GM18951 (cell line): Measurements from ENCODE around the gene CSPG5.
A peak's percentile ranks its signal among the peaks of the same experiment; 100 is the strongest.

Experiments
- POLR2A ChIP-seq: IDR thresholded peaks from 4 replicates; pipeline ENCODE4 v1.6.1; 2011; ENCODE audit warnings: mild to moderate bottlenecking; ENCODE audit not compliant: insufficient read length, insufficient read depth; ENCODE audit errors: extremely low read depth
- in situ Hi-C: fragments of 300-500 bp; cut with MboI; formaldehyde crosslinking; loops from one replicate; pipeline ENCODE4 v1.12.0; 2022; ENCODE audit warnings: low sequenced_read_pairs, mixed read lengths, inconsistent platforms; ENCODE audit not compliant: unreplicated experiment

Gene CSPG5

DNA sequence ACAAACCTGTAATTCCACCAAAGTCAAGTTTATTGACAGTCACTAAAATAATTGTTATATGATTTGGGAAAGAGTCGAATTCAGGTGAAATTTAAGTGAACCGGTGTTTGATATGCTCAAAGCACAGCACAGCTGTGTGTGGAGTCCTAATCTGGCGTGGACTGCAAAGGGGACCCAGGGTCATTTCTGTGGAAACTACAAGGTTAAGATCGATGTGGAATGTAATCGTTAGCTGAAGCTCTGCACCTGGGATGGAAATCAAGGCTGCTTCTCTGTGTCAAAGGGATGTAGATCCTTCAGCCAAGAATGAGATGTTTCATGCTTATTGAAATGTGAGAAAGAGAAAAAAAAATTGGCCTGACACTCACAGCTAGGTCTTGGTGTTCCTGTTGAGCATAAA, 63.6 kb downstream of the CSPG5 start:
- in situ Hi-C loops: loop anchor here (5.0 kb wide), 1 partner anchor 272 kb away; no protein-coding TSS in a partner anchor
- TF ChIP-seq POLR2A: no peak

DNA sequence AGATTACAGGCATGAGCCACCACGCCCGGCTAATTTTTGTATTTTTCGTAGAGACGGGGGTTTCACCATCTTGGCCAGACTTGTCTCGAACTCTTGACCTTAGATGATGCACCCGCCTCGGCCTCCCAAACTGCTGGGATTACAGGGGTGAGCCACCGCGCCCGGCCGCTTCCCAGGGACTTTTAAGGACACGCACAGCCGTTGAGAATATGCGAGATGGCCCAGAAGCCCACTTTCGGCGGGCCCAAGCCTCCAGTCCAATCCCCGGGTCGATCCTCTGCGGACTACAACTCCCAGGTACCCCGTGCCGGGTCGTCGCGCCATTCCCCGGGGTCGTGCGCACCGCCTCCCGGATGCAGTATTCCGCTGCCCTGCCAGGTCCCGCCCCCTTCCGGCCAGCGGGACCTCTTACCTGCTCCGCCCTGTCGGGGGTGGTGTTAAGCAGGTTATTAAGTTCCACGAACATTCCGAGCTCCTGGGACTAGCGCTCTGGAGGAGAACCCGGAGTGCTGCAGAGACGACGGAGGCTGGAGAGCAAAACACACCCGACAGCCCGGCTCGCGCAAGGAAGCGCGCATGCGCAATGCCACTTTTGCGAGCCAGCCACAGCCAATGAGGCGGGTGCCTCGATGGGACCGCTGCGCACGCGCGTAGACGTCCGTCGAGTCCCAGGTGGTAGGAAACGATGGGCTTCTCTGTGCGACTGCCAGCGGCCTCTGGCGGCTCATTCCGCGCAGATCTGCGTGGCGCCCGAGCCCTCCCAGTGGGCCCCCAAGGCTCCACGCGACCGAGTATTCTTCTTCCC, 65.3 kb downstream of the CSPG5 start, which contains the start of gene ELP6:
Gene ELP6, minus strand, starts transcription at position 588 of the 805 bp plus-strand sequence. Its CDS starts 122 bp downstream, at position 466.
- in situ Hi-C loops: no loop called here
- peak; percentile 96 for TF ChIP-seq POLR2A

DNA sequence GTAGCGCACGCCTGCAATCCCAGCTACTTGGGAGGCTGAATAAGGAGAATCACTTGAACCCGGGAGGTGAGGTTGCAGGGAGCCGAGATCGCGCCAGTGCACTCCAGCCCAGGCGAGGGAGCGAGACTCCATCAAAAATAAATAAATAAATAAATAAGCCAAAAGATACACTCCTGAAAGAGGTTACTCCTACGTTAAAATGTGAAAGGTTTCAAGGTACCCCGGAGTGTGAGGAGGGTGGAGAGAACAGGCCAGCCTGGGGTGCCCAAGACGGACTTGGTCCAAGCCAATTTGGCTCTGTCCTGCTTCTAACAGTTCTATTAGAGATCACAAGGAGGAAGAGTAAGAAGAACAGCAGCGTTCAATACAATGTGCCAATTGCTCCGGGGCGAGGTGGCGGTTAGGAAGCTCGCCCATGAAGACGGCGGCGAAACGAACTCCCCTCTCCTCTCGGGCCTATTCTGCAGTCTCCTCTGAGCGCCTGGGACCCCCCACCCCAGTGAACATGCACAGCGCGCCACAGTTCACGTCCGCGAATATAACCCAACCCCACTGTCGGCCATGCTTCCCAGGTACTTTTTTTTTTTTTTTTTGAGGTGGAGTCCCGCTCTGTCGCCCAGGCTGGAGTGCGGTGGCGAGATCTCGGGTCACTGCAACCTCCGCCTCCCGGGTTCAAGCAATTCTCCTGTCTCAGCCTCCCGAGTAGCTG, 66.1 kb downstream of the CSPG5 start:
- TF ChIP-seq POLR2A: no peak
- in situ Hi-C loops: no loop called here
